Heart left ventricle (tissue), 16 donors: Measurements from ENCODE around the gene GALNT10. TPM values are rescaled to one million over a fixed set of nuclear protein-coding genes. Genes with fewer than 3 reads are reported as not detected.
A peak's percentile ranks its signal among the peaks of the same experiment; 100 is the strongest.
"Not testable (repeated sequence)": the region's sequence is repeated elsewhere in the genome, so short reads cannot be mapped to it uniquely, and the experiment has no call there.

ENCODE experiments used
- ATAC-seq, 4 donors: fragments of 200-7000 bp; cut with Tn5 transposase; one replicate each; pipeline ENCODE4 v1.9.1; 2020 to 2022; ENCODE audit warnings: moderate library complexity in 4 of 4, mild to moderate bottlenecking in 3 of 4, moderate number of reproducible peaks in 1 of 4
- DNase-seq, 5 donors: peaks; one replicate each; pipeline ENCODE4 v3.0.0-alpha.2; 2020
- H3K27ac ChIP-seq, 12 donors: fragments of 200-600 bp; sonication (generic) in 4 of 12; one replicate each; pipeline versions ENCODE4 v1.5.0 to v1.8.0; 2016 to 2022; ENCODE audit warnings: mild to moderate bottlenecking in 2 of 12
- H3K27me3 ChIP-seq, 9 donors: fragments of 200-600 bp; sonication (generic) in 2 of 9; one replicate each; pipeline versions ENCODE4 v1.5.1 to v1.8.0; 2016 to 2022; ENCODE audit warnings: mild to moderate bottlenecking in 3 of 9
- H3K36me3 ChIP-seq, 9 donors: fragments of 200-600 bp; sonication (generic) in 2 of 9; one replicate each; pipeline versions ENCODE4 v1.5.0 to v1.8.0; 2018 to 2022; ENCODE audit warnings: mild to moderate bottlenecking in 2 of 9
- H3K4me1 ChIP-seq, 12 donors: fragments of 200-600 bp; sonication (generic) in 4 of 12; one replicate each; pipeline versions ENCODE4 v1.5.0 to v1.8.0; 2016 to 2022; ENCODE audit warnings: mild to moderate bottlenecking in 3 of 12
- H3K4me3 ChIP-seq, 12 donors: fragments of 200-600 bp; sonication (generic) in 4 of 12; one replicate each; pipeline versions ENCODE4 v1.5.0 to v1.8.0; 2017 to 2022; ENCODE audit warnings: mild to moderate bottlenecking in 9 of 12, moderate library complexity in 4 of 12
- H3K9me3 ChIP-seq, 12 donors: fragments of 200-600 bp; sonication (generic) in 4 of 12; one replicate each; pipeline versions ENCODE4 v1.5.0 to v1.8.0; 2016 to 2022; ENCODE audit warnings: mild to moderate bottlenecking in 1 of 12
- CTCF ChIP-seq, 12 donors: fragments of 200-600 bp; sonication (generic) in 4 of 12; IDR thresholded peaks; one replicate each; pipeline versions ENCODE4 v1.5.0 to v1.8.0; 2018 to 2022; ENCODE audit warnings: antibody characterized with exemption in 12 of 12, mild to moderate bottlenecking in 5 of 12
- POLR2A ChIP-seq, 2 donors: fragments of 450-650 bp; IDR thresholded peaks; one replicate each; pipeline ENCODE4 v1.6.1; 2017; ENCODE audit warnings: antibody characterized with exemption in 2 of 2, mild to moderate bottlenecking in 2 of 2, moderate library complexity in 2 of 2
- WGBS, 4 donors: extraction: QIAGEN DNeasy Blood & Tissue Kit in 2 of 4; methylation state at CpG; one replicate each; pipeline versions ENCODE4 v1.1.5 to v1.1.7; 2013 to 2018; 5-methylcytosine and 5-hydroxymethylcytosine counted together
- intact Hi-C, 10 donors: fragments of 100-400 bp; cut with DNase I; formaldehyde crosslinking; loops; one replicate each; pipeline versions ENCODE4 v1.11.1 to v1.14.2; 2022
- polyA plus RNA-seq, 2 donors: library from polyadenylated mRNA; stranded (reverse); fragments of 200-250 nt; gene quantifications; one replicate each; pipeline ENCODE4 v1.2.3, GENCODE V29; 2013
- total RNA-seq, 9 donors: library from RNA; depleted of rRNA in 2 of 9; stranded (reverse); fragments of >200 nt in 2 of 9; fragmentation: NEBNext Ultra II Directional in 3 of 9; extraction: Animal tissue kit (Norgen Biotek cat#: 25700) in 3 of 9; gene quantifications; one replicate each; pipeline versions ENCODE4 v1.1.0 to v1.2.4, GENCODE V29; 2016 to 2023
- donor health status: ischemic (EF 13 %, LVEDD 7.1; RV severe dilation, severe dysfunction).
- donor health status: healthy with polysubstance abuse.
- donor health status: DM: no; HTN: yes; CAD: no.
- donor health status: DM: no; HTN: no; CAD: no.
- donor health status: ischemic (EF 25% LVEDD 6.9; RV normal size, moderate dysfunction).
- donor health status: ischemic (EF 25% LVEDD 5.7; RV mildly dilated, moderate dysfunction).
- donor health status: healthy.
- donor health status: DM: yes; HTN: yes; CAD: no.
- donor health status: ischemic (EF 35%, LVEDD 5.7; RV mildly dilated, moderate dysfunction).
- donor health status: nonischemic (EF 11% LVEDD 7.7; RV severe dilation, severe dysfunction).
- donor health status: DM: yes; HTN: yes; CAD: no.
- donor health status: PGD.
- donor health status: ischemic (EF 29% LVEDD 5.4; RV normal size, mild dysfunction).
- donor health status: nonischemic (EF 23%, LVEDD 6.1; RV moderate dilation, normal function).

GALNT10 gene
- total and polyA plus RNA-seq, 11 donors: 2.7 to 20.7 (median 14.4) TPM

- peak in 1 of 4 donors; percentile 48 for ATAC-seq
- no peak overlapping the region for H3K27ac ChIP-seq
- intact Hi-C loops: no loop called here
- H3K4me1 ChIP-seq: peaks cover 0 to 27% (median 5%) of the 10 kb centered on the region in 12 donors
- H3K9me3 ChIP-seq: no peaks in the 10 kb centered on the region
- TF ChIP-seq CTCF (IDR thresholded peaks at IDR 0.05): no peak
- no peak for TF ChIP-seq POLR2A (IDR thresholded peaks at IDR 0.05)
- 54 to 71% (median 65%) methylated on average over 4 of the region's 4 CpGs for WGBS, 4 donors
- no peak for DNase-seq
- H3K36me3 ChIP-seq: no peaks in the 10 kb centered on the region
- H3K4me3 ChIP-seq: no peak overlapping the region
- H3K27me3 ChIP-seq: no peaks in the 10 kb centered on the region
These were observed 165.6 kb downstream of the GALNT10 start for GRCh38 chr5:154356020-154356655.

GRCh38 chr5:154356958-154357357 lies 166.4 kb downstream of the GALNT10 start:
- Histone ChIP-seq H3K27me3 (no peaks in the 10 kb centered on the region), H3K4me1 (peaks cover 0 to 27% (median 5%) of the 10 kb centered on the region in 12 donors), H3K27ac (no peak overlapping the region), H3K9me3 (no peaks in the 10 kb centered on the region), H3K4me3 (no peak overlapping the region), H3K36me3 (no peaks in the 10 kb centered on the region)
- TF ChIP-seq CTCF (IDR thresholded peaks at IDR 0.05): no peak
- TF ChIP-seq POLR2A (IDR thresholded peaks at IDR 0.05): no peak
- intact Hi-C loops: no loop called here
- ATAC-seq (no peak), DNase-seq (no peak)
- WGBS, 4 donors: 80 to 95% (median 89%) methylated on average over 3 of the region's 3 CpGs

GRCh38 chr5:154358516-154359220 lies 168.1 kb downstream of the GALNT10 start:
- TF ChIP-seq CTCF (IDR thresholded peaks at IDR 0.05): no peak
- no peak for TF ChIP-seq POLR2A (IDR thresholded peaks at IDR 0.05)
- H3K27me3 ChIP-seq: no peaks in the 10 kb centered on the region
- ATAC-seq (no peak), DNase-seq (no peak)
- WGBS, 4 donors: 85 to 89% (median 86%) methylated on average over 10 to 11 of the region's 11 CpGs
- H3K36me3 ChIP-seq: no peaks in the 10 kb centered on the region
- intact Hi-C loops: no loop called here
- no peaks in the 10 kb centered on the region for H3K9me3 ChIP-seq
- peak overlapping the region in 1 of 12 donors; percentile 5 for H3K27ac ChIP-seq
- H3K4me3 ChIP-seq: no peak overlapping the region
- H3K4me1 ChIP-seq: peaks cover 0 to 27% (median 5%) of the 10 kb centered on the region in 12 donors

GRCh38 chr5:154359221-154359573 lies 168.7 kb downstream of the GALNT10 start:
- TF ChIP-seq POLR2A (IDR thresholded peaks at IDR 0.05) (no peak), CTCF (IDR thresholded peaks at IDR 0.05) (no peak)
- H3K4me3 ChIP-seq: no peak overlapping the region
- H3K27ac ChIP-seq: no peak overlapping the region
- H3K27me3 ChIP-seq: no peaks in the 10 kb centered on the region
- DNase-seq (no peak), ATAC-seq (no peak)
- no peaks in the 10 kb centered on the region for H3K36me3 ChIP-seq
- intact Hi-C loops: no loop called here
- peaks cover 0 to 30% (median 6%) of the 10 kb centered on the region in 12 donors for H3K4me1 ChIP-seq
- H3K9me3 ChIP-seq: no peaks in the 10 kb centered on the region
- WGBS, 4 donors: 72 to 76% (median 74%) methylated on average over 4 of the region's 4 CpGs

- not testable (repeated sequence) for H3K9me3 ChIP-seq, H3K36me3 ChIP-seq, H3K4me3 ChIP-seq, H3K27me3 ChIP-seq, H3K27ac ChIP-seq, DNase-seq, ATAC-seq
- intact Hi-C loops: loop anchor here in 1 of 10 donors (5.0 kb wide), 1 partner anchor 43 kb away; no protein-coding TSS in a partner anchor
- 84 to 95% (median 90%) methylated on average over 7 of the region's 7 CpGs for WGBS, 4 donors
- H3K4me1 ChIP-seq: peaks cover 0 to 34% (median 11%) of the 10 kb centered on the region in 12 donors
These were observed 169.7 kb downstream of the GALNT10 start for GRCh38 chr5:154360241-154360640.
